Measurements from ENCODE around the gene CYREN.
A peak's percentile ranks its signal among the peaks of the same experiment; 100 is the strongest.
"Not testable (repeated sequence)": the region's sequence is repeated elsewhere in the genome, so short reads cannot be mapped to it uniquely, and the experiment has no call there.

The CYREN gene

GRCh38 chr7:135161669-135162068, 8.8 kb downstream of the CYREN start:
- intact Hi-C loops (cut with DNase I) = no loop called here
- DNase-seq = no peak

GRCh38 chr7:135160858-135161653, 9.5 kb downstream of the CYREN start:
- intact Hi-C loops (cut with DNase I) = no loop called here
- DNase-seq = no peak

DNA sequence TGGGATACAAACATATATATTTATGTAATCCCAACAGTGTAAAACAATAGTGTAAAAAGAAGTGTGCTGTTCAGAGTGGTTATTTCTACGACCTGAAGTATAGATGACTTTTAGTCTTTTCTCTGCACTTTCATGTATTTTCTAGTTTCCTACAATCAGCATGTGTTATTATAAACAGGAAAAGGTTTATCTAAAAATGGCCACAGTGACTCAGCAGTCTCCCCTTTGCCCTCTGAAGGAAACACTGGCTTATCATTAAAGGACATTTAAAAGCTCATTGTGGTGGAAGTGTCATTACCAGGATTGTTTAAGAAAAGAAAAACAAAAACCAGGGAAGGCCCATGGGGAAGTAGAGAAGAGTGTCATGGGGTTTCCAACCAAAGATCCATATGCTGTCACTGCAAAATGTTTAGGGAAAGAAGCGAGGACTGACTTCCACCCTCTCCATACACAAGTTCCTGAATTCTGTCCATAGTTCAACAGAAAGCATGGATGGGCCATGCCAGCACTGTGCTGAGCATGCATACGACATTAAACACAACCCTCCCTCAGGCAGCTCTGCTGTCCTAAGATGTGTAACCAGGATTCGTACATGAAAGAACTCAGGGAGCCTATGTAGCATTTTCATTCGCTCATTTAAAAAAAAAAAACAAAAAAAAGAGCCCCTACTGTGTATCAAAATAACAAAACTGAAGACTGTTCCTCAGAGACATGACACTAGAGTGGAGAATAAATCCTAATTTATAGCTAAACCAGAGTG, 10.2 kb downstream of the CYREN start:
- no peak for DNase-seq
- intact Hi-C loops (cut with DNase I) = no loop called here

GRCh38 chr7:135159359-135160085, 11.0 kb downstream of the CYREN start:
- intact Hi-C loops (cut with DNase I) = no loop called here
- DNase-seq = no peak

DNA sequence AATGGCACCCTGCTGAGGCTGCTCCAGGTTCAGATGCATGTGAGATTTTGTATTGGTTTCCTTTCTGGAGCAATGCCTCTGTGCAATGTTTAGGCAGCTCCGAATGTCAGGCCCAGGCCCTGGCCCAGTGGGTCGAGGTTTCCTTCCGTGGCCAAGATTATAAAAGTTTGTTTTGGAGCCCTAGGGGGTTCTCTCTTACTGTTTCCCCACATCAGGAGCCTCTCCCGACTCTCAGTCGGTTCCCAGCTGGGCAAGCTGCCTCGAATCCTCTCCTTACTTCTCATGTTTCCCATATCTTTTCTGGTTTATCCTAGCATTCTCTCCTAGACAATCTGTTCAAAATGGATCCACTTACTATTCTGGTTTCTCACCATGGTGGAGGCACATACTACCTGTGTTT, 11.6 kb downstream of the CYREN start:
- DNase-seq = peak in 1 of 10 donors; percentile 67
- intact Hi-C loops (cut with DNase I) = no loop called here

DNA sequence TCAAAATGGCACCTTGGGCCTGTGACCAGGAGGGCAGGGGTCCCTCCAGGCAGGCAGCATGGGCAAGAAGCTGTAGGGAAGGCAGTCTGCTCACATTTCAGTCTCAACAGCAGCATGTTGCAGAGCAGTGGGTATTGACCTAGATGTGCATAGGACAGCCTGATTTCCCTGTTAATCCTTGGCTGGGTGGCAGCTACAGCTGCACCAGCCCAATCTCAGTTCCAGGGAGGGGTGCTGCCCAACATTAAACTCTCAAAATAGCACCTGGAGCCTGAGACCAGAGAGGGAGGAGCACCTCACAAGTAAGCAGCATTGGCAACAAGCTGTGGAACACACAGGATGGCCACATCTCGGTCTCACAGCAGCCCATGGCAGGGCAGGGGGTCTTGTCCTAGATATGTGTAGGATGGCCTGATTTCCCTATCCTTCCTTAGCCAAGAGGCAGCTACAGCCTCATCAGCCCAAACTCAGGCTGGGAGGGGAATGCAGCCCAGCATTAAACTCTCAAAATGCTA, 12.3 kb downstream of the CYREN start:
- intact Hi-C loops (cut with DNase I) = no loop called here
- no peak for DNase-seq

- no peak for DNase-seq
- intact Hi-C loops (cut with DNase I) = no loop called here
These were observed 14.2 kb downstream of the CYREN start for GRCh38 chr7:135156290-135156689.

GRCh38 chr7:135154734-135155133, 15.8 kb downstream of the CYREN start:
- no peak for DNase-seq
- intact Hi-C loops (cut with DNase I) = no loop called here

GRCh38 chr7:135152442-135152841, 18.1 kb downstream of the CYREN start:
- intact Hi-C loops (cut with DNase I) = no loop called here
- DNase-seq = no peak

- DNase-seq = no peak
- intact Hi-C loops (cut with DNase I) = no loop called here
These were observed 19.0 kb downstream of the CYREN start for GRCh38 chr7:135151533-135151932.

DNA sequence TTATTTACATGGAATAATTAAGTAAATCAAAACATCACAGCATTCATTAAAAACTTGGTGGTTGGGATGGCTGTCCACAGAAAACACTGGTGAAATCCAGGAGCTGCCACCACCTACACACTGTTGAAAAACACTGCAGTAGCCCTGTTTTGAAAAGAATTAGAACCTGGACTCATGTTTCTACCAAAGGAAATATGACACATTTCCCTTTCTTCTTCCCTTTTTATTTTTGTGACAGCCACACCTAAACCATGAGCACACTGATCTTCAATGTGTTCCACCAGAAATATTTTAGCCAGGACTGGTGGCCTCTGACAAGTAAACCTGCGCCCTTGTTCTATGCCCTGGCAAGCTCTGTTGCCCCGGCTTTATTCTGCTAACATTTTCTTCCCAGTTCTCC, 19.4 kb downstream of the CYREN start:
- no peak for DNase-seq
- intact Hi-C loops (cut with DNase I) = no loop called here

DNA sequence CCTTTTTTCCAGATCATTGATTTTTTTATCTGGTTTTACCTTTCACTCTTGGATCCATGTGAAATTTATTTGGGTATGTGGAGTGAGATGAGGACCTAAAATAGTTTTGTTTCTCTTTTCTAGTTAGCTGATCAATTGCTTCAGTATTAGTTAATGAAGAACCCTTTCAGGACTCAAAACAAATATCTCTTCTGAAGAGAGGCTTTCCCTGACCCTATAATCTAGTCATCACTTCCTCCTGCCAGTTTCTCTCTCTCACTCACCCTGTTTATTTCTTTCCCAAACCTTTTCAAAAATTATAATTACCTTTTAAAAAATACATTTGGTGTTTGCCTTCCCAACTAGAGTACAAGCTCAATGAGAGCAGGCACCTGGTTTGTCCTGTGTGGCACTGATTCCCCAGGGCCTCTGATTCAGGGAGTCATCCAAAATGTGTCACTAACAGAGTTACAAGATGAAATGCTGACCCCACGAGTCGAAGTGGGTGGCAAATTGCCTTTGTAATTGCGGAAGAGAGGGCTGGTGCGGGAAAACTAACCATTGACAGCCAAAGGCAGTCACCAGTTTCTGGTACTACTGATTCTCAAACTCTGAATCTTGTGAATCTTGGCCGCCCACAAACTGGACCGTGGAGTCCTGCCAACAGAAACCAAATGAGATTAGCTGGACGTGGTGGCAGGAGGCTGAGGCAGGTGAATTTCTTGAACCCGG, 20.3 kb downstream of the CYREN start:
- intact Hi-C loops (cut with DNase I) = no loop called here
- no peak for DNase-seq

GRCh38 chr7:135147899-135148721, 22.4 kb downstream of the CYREN start, which contains the start of gene TMEM140:
TSS of gene TMEM140 (plus strand) at chr7:135148072. CDS start at chr7:135164442, 16,370 bp downstream.
- intact Hi-C loops (cut with DNase I) = no loop called here
- DNase-seq = peak in 3 of 10 donors; percentile 46 to 79 (median 56)

- no peak for DNase-seq
- intact Hi-C loops (cut with DNase I) = no loop called here
These were observed 23.1 kb downstream of the CYREN start for GRCh38 chr7:135147341-135147898.

- DNase-seq = no peak
- intact Hi-C loops (cut with DNase I) = no loop called here
These were observed 26.4 kb downstream of the CYREN start for GRCh38 chr7:135143885-135144668.

DNA sequence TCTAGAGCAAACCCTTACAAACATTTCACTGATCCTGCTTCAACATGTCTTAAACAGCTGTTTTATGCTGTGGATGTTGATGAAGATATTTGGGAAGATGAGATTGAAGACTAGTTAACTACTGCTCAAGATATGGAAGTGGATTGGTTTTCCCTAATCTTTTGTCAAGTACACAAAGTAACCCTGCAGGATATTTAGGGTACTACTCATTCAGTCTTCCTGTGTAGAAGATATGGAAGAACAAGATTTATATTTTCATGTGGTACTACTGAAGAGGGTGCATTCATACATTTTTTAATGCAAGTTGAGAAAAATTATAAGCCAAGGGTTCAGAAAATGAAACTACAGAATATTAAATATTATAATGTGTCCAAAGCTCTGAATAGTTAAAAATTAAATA, 40.9 kb downstream of the CYREN start:
- intact Hi-C loops (cut with DNase I) = no loop called here
- DNase-seq = no peak

- intact Hi-C loops (cut with DNase I) = no loop called here
These were observed 41.6 kb downstream of the CYREN start for GRCh38 chr7:135128931-135129330.

GRCh38 chr7:135124631-135125030, 45.9 kb downstream of the CYREN start:
- DNase-seq; intact Hi-C loops (cut with DNase I): not testable (repeated sequence)

More at GRCh38 chr7:135128931-135129330, 41.6 kb downstream of the CYREN start:
- DNase-seq = no peak

Data from posterior cingulate gyrus (tissue), 11 donors.